ENCODE data around the gene GK.
"Not testable (repeated sequence)": the region's sequence is repeated elsewhere in the genome, so short reads cannot be mapped to it uniquely, and the experiment has no call there.

GK gene

GRCh38 chrX:30654989-30655607 is 1.9 kb downstream of the GK start:
- DNase-seq = no peak

DNA sequence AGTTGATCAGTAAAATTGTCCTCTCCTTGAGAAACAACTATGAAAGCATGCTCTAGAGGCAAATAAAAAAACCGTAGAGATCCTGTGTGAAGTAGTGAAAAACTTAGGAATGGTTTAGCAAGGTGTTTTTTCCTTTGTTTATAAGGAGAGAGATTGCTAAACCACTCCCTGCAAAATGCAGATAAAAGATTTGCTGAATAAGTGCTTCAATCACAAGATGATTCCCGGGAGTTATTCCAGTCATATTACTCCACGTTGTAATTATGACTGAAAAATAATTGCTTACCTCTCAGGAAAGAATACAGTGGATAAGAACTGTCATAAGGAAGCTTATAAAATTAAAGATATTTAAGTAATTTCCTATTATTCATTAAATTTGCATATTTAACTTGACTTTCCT is 2.8 kb downstream of the GK start:
- no peak for DNase-seq

DNA sequence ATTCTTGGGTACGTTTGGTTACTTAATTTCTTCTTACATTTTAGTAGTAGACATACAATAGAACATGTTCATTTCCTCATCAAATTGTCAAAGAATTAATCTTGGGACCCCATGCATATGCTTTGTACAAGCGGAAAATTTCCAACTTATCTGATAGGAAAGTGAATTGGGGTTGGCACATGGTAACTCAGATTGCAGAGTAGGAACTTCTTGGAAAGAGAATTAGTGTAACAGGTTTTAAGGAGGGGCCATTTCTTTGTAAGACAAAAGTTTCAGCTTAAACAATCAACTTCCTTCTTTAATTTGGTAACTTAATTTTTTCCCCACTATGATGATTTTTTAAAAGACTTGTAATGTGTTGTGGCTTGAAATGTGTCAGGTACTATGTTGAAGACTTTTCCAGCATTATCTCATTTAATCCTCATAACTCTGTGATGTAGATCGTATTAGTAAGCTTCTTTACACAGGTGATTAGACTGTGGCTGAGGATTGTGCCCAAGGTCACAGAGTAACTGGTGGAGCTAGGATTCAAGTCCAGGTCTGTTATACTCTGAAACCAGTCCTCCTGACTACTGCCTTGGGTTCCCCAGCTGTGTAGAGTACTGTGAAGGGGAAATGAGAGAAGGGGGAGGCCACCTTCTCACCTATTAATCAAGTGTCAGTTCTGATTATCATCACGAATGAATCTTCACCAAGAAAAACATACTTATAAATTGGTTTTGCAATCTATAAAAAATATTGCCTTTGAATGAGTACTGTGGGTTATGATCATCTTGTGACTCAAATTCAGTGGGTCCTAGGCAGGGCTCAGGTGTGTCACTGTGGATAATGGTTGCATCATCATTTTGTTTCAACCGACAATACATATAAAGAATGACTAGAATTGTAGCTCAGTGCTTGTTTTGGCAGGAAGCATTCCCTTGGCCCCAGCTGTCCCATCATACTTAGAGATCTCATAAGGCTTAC is 4.3 kb downstream of the GK start:
- DNase-seq = no peak

DNA sequence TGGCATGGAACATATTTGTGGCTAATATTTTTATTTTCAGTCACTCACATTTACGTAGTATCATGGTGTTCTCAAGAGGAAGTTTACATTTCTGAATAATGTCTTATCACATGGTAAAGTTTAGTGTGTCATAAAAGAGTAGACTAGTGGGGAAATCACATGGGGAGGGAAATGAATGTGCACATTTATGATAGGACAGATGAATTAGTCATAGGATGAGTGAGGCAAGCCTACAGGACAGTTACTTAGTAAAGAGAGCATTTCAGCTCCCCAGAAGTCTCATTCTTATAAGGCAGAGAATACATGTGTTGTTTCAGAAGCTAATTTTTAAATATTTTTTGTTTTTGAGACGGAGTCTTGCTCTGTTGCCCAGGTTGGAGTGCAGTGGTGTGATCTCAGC is 6.2 kb downstream of the GK start:
- DNase-seq = no peak

DNA sequence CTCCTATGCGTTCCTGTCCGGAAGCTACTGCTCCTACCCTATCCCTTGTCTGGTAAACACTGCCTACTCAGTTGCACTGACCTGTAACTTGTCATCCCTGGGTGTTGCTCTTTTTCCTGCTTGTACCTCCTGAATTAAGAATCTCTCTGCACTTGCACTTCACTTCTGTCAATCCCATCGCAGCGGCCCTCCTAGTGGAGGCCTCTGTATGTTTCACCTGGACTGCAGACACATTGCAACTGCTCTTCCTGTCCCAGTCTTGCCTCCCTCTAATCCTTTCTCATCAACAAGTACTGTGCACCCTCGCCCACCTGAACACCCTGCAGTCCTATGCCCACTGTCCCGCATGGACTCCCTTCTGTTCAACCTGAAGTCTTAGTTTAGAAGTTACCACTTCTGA is 8.0 kb downstream of the GK start:
- no peak for DNase-seq

DNA sequence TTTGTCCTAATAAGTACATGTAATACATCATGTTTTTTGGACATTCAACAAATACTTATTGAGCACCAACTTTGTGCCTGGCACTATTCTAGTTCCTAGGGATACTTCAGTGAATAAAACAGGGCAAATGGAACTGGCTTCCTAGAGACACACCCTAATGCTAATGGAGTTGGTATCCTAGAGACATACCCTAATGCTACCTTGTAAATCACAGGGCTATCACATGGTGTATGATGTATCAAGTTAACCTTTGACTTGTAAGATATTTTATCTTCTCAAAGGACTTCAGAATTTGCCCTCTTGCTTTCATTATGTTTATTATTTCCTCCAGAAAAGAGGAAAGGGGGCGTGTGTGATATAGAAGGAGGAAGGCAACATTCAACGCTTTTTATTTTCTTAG is 10.1 kb downstream of the GK start:
- DNase-seq = no peak

DNA sequence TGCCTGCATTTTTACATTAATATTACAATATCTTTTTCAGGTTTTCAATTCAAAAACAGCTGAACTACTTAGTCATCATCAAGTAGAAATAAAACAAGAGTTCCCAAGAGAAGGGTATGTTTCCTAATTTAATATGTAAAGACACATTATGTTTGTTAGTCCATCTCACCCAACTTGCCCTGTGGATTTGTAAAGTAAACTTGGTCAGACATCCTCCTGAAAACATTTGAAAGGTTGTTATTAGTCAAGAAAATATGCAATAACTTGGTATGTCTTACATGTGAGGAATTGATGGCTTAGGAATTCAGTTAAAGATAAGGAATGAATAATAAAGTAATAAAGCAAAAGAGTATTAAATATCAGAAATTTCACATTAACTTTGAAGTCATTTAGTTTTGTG is 12.2 kb downstream of the GK start:
- no peak for DNase-seq

GRCh38 chrX:30666094-30666493 is 12.9 kb downstream of the GK start:
- DNase-seq = no peak

GRCh38 chrX:30668581-30668980 is 15.4 kb downstream of the GK start:
- DNase-seq = no peak

DNA sequence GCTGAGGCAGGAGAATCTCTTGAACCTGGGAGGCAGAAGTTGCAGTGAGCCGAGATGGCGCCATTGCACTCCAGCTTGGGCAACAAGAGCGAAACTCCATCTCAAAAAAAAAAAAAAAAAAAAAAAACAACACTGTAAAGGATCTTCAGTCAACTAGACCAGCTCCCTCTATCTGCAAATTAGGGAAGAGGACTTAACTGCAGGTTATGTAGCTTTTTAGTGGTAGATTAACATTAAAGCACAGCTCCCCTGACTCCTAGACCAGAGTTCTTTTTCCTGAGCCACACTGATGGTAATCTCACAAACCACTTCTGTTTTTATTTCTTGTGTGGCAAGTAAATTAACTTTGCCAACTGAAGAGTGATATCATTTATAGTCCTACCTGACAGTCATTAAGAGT is 18.0 kb downstream of the GK start:
- DNase-seq = not testable (repeated sequence)

GRCh38 chrX:30673127-30673796 is 20.0 kb downstream of the GK start:
- no peak for DNase-seq

DNA sequence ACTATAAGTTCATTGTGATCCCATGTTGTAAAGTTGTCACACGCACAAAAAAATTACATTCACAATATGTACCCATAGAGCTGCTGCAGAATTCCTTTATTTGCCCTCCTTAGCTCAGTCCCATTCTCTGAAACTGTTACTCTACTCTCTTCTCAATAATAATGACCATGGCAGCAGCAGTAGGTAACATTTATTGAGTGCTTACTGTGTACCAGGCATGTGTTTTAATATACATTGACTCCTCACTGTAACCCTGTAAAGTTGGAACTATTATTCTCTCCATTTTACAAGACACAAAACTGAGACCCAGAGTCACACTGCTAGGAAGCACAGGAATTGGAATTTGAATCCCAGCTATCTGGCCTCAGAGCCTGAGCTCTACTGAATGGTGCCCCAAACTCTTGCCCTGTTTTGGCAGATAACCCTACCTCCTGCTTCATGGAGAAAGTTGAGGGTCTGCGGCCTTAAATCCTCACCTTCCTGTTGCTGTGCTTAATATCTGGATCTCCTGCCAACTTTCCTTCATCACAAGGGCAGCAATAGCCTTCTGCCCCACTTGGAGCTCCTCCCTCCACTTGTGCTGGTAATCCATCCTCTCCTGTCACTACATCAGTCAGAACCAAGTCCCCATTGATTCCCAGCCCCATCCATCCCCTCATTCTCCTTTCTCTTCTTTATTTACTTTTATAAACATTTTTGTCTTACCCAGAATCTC is 20.8 kb downstream of the GK start:
- DNase-seq = no peak

DNA sequence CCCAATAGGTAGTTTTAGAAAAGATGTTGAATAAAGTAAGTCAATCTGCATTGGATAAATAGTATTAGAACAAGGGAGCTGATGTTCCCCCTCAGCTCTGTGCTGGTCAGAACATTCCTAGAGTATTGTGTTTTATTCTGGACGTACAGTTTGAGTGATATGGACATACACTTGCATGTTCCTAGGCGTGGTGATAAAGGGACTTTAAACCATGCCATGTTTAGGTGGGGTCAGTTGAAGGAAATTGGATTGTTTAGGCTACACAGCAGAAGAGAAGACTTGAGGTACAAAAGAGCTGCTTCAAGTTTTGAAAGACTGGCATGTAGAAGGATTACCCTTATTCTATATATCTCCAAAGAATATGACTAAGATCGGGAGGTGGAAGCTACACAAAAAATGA is 21.6 kb downstream of the GK start:
- no peak for DNase-seq

DNA sequence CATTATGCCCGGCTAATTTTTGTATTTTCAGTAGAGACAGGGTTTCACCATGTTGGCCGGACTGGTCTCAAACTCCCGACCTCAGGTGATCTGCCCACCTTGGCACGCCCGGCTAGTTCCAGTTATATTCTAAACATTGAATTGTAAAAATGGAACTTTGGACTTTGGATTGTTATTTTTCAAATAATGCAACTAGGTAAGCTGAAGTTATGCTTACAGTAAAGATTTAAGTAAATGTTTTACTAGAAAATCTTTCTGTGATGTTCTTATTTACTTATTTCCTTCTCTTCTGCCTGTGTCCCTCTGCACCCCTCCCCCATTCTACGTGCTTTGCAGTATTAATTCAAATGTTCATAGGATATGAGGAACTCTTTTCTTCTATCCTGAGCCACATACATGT is 26.1 kb downstream of the GK start:
- DNase-seq = no peak

DNA sequence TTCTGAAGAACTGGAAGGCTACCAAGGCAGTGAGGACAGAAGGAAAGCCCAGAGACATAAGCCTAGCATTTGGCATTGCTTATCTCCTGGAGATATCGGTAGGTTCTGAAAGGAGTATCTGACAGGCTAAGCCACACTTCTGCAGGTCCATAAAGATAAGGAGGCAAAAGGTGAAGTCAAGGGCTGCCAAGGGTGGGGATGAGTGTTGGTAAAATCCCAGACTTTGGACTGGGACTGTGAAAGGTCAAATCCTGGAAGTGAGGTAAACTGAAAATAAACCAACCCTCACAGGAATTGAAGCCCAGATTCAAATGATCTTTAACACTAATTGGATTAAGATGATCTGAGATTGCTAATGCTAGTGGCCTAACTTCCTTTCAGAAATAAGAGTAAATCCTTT is 27.4 kb downstream of the GK start:
- no peak for DNase-seq

DNA sequence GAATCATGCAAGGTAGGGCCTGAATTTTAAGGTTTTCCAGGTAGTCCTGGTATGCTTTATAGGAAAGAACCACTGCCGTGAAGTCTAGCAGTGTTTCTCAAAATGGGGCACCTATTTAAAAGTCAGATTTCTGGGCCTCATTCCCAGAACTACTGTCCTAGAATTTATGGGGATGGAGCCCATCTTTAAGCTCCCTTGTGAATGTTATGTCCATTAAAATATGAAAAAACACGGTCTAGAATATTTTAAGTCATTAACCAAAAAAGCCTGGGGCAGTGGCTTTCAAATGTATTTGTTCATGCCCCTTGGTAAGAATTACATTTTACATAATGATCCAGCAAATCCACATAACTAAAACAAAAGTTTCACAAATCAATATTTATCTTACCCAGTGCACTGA is 35.4 kb downstream of the GK start:
- no peak for DNase-seq

- no peak for DNase-seq
Observed at GRCh38 chrX:30689116-30689515, 35.9 kb downstream of the GK start.

- no peak for DNase-seq
Observed at GRCh38 chrX:30690330-30690729, 37.1 kb downstream of the GK start.

- DNase-seq = no peak
Observed at GRCh38 chrX:30693999-30694650, 40.9 kb downstream of the GK start.

- no peak for DNase-seq
Observed at GRCh38 chrX:30702736-30703135, 49.5 kb downstream of the GK start.

DNA sequence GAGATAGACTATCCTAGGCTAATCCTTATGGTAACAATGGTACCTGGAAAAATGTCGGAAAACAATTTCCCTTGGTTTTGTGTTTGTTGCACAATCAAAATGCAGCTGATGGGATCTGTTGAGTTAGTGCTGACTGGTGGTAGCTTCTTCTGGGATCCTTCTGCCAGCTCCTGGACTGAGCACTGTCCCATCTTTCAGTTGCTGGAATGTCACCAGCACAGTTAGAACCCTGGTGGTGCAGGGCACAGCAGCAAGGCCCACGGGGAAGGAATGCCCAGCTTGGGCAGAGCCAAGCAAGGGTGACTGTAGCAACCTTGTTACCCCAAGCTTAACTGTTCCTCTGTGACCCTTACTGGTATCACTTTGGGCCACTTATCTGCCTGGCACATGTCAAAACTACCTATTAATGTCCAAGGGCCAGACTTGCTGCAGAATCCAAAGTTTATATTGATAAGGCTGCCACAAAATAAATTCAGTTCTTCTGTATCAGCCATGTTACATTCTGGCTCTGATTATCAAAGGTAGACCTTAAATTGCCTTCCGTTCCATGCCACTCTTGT is 53.1 kb downstream of the GK start:
- no peak for DNase-seq

DNA sequence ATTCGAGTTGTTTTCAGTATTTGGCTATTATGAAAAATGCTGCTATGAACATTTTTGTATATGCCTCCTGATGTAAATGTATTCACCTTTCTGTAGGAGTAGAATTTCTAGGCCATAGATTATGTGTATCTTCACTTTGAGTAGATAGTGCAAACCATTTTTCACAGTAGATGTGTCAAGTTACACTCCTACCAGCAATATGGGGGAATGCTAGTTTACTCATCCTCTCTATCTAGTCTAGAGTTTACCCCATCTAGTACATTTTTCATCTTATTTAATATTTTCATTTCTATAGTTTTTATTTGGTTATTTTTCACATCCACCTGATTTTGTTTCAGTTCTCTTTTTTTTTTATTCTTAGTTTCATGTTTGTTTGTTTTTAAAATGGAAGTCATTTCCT is 59.0 kb downstream of the GK start:
- DNase-seq = no peak
